ENCODE results near the gene ZNF674.
"Not testable (repeated sequence)": the region's sequence is repeated elsewhere in the genome, so short reads cannot be mapped to it uniquely, and the experiment has no call there.

ZNF674 gene

DNA sequence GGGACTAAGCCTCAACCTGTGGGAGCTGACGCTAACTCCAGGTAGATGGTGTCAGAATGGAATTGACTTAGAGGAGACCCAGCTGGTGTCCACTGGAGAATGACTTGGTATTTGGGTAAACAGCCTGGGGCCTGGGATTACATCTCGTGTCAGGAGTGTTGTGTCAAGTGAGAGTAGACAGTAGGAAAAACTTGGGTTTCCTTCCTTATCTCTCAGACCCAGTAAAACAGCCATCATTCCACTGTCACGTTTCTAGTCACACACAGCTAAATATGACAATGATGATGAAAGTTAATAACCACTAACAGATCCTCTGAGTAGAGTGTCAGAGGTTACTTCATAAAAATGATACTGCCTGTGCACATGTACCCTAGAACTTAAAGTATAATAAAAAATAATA, 13.8 kb downstream of the ZNF674 start:
- H2AFZ ChIP-seq (ENCODE audit: low read length, unreplicated experiment), result no peak overlapping the region
- no peak overlapping the region for H3K4me3 ChIP-seq (ENCODE audit: low read depth, low read length)
- H3K27ac ChIP-seq (ENCODE audit: low read depth, low read length), result no peak overlapping the region
- no peaks in the 10 kb centered on the region for H3K4me1 ChIP-seq (ENCODE audit: control insufficient read depth, insufficient read depth, low read length, unreplicated experiment)
- no peaks in the 10 kb centered on the region for H3K79me2 ChIP-seq (ENCODE audit: control insufficient read depth, insufficient read depth, low read length, unreplicated experiment)
- no peaks in the 10 kb centered on the region for H3K36me3 ChIP-seq (ENCODE audit: insufficient read depth, low read length)
- H3K27me3 ChIP-seq (ENCODE audit: insufficient read depth, low read length), result no peaks in the 10 kb centered on the region

DNA sequence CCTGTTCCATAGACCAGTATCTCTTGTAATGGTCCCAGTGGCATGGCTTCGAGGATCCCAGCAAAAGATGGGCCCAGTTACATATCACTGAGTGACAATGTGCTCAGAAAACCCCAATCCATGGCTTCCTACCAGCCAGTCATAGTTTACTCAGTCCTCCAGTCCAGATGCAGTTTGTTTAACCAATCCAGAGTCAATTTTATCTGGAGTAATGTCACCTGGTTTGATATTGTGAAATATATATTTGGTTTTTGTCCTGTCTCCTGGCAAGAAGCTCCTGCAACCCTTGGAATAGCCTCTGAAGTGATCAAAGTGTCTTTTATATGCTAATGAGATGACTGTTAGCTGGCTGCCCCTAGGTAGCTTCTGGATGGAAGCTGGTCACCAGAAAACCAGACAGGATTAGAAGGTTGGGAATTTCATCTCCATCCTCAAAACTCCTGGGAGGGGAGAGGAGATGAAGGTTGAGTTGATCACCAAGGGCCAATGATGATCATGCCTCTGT, 14.8 kb downstream of the ZNF674 start:
- not testable (repeated sequence) for H2AFZ ChIP-seq (ENCODE audit: low read length, unreplicated experiment); H3K27me3 ChIP-seq (ENCODE audit: insufficient read depth, low read length); H3K79me2 ChIP-seq (ENCODE audit: control insufficient read depth, insufficient read depth, low read length, unreplicated experiment); H3K4me1 ChIP-seq (ENCODE audit: control insufficient read depth, insufficient read depth, low read length, unreplicated experiment); H3K4me3 ChIP-seq (ENCODE audit: low read depth, low read length); H3K36me3 ChIP-seq (ENCODE audit: insufficient read depth, low read length); H3K27ac ChIP-seq (ENCODE audit: low read depth, low read length)

DNA sequence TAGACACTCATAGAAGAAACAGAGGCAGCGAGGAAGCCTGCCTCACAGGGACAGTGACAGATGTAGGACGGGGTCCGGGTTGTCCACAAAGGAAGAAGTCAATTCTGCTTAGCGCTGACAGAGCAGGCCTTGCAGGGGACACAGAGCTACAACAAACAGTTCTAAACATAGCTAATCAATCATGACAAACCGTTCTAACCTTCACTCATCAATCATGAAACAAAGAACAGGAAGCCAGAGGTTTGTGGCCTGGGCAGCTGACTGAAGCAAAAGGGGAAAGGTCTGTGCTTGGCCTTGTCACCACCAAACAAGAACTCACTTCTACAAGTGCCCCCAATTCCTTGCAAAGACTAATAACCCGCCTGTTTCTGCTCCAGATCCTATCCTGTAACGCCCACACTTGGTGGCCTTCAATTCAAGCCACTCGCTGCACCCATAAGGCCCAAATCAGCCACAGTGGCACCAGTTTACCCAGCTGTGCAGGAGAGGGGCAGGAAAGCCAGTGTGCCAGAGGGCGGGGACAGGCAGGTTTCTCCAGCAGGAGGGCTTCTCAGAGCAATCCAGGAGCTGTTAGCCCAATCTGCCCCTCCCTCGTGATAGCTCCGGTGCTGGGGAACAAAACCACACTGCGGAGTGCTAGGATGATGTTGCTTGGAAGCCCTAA, 15.3 kb downstream of the ZNF674 start:
- not testable (repeated sequence) for H3K4me3 ChIP-seq (ENCODE audit: low read depth, low read length); H2AFZ ChIP-seq (ENCODE audit: low read length, unreplicated experiment); H3K27ac ChIP-seq (ENCODE audit: low read depth, low read length); H3K4me1 ChIP-seq (ENCODE audit: control insufficient read depth, insufficient read depth, low read length, unreplicated experiment); H3K36me3 ChIP-seq (ENCODE audit: insufficient read depth, low read length); H3K27me3 ChIP-seq (ENCODE audit: insufficient read depth, low read length); H3K79me2 ChIP-seq (ENCODE audit: control insufficient read depth, insufficient read depth, low read length, unreplicated experiment)

DNA sequence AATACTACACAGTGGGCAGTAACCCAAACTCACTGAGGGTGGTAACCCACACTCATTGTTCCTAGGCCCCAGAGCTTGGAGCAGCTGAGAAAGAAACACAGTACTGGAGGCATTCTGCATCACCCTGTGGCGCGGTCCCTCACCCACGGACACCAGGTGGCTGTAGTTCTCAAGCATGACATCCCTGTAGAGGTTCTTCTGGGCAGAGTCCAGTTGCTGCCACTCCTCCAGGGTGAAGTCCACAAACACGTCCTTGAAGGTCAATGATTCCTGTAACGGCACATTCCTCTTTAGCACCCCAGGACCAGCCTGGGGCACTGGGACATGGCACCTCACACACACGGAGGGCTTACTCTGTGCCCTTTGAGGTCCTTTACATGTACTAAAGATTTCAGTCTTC, 16.6 kb downstream of the ZNF674 start:
- not testable (repeated sequence) for H3K27ac ChIP-seq (ENCODE audit: low read depth, low read length); H3K4me1 ChIP-seq (ENCODE audit: control insufficient read depth, insufficient read depth, low read length, unreplicated experiment); H3K27me3 ChIP-seq (ENCODE audit: insufficient read depth, low read length); H2AFZ ChIP-seq (ENCODE audit: low read length, unreplicated experiment); H3K79me2 ChIP-seq (ENCODE audit: control insufficient read depth, insufficient read depth, low read length, unreplicated experiment); H3K36me3 ChIP-seq (ENCODE audit: insufficient read depth, low read length); H3K4me3 ChIP-seq (ENCODE audit: low read depth, low read length)

DNA sequence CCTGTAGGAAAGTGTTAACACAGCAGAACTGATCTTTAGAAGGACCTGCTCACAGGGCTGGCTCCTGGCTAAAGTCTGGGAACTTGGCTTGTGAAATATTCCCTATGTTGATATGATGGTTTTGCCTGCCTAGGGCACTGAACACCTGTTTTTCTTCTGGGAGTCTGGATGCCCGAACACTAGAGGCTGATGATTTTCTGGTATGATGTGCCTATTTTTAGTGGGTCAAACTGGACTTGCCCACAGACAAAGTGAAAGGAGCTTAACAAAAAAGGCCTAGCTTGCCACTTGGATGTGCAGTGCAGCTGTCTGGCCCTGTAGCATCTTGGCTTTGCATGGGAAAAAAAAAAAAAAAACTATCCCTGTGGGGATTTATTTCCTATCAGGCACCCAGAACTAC, 39.1 kb downstream of the ZNF674 start:
- peaks cover 5% of the 10 kb centered on the region; the same call in 1 of the 2 replicates for H3K36me3 ChIP-seq (ENCODE audit: insufficient read depth, low read length)
- H3K4me1 ChIP-seq (ENCODE audit: control insufficient read depth, insufficient read depth, low read length, unreplicated experiment), result no peaks in the 10 kb centered on the region
- H3K4me3 ChIP-seq (ENCODE audit: low read depth, low read length), result no peak overlapping the region
- no peak overlapping the region for H2AFZ ChIP-seq (ENCODE audit: low read length, unreplicated experiment)
- no peak overlapping the region for H3K27ac ChIP-seq (ENCODE audit: low read depth, low read length)
- no peaks in the 10 kb centered on the region for H3K27me3 ChIP-seq (ENCODE audit: insufficient read depth, low read length)
- H3K79me2 ChIP-seq (ENCODE audit: control insufficient read depth, insufficient read depth, low read length, unreplicated experiment), result no peaks in the 10 kb centered on the region

DNA sequence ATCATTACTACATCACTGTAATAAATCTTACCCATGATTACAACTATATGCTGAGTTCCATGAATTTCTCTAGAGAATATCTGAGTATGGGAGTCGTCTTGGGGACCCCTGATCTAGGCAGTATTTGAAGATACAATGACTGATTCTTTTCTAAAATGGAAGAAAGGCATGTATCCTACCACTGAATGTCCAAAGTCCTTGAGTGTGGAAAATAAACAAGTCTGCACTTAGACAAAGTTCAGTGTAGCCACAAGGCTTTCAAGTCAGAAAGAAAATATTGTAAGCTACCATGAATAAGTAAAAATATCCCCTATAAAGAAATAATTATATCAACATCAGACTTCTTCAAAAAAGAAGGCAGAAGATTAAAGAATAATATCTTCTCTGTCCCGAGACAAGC, 42.4 kb downstream of the ZNF674 start:
- no peaks in the 10 kb centered on the region for H3K27me3 ChIP-seq (ENCODE audit: insufficient read depth, low read length)
- no peaks in the 10 kb centered on the region for H3K4me1 ChIP-seq (ENCODE audit: control insufficient read depth, insufficient read depth, low read length, unreplicated experiment)
- no peaks in the 10 kb centered on the region for H3K79me2 ChIP-seq (ENCODE audit: control insufficient read depth, insufficient read depth, low read length, unreplicated experiment)
- H3K36me3 ChIP-seq (ENCODE audit: insufficient read depth, low read length), result peaks cover 9% of the 10 kb centered on the region; the same call in 1 of the 2 replicates
- no peak overlapping the region for H2AFZ ChIP-seq (ENCODE audit: low read length, unreplicated experiment)
- H3K4me3 ChIP-seq (ENCODE audit: low read depth, low read length), result no peak overlapping the region
- H3K27ac ChIP-seq (ENCODE audit: low read depth, low read length), result no peak overlapping the region

DNA sequence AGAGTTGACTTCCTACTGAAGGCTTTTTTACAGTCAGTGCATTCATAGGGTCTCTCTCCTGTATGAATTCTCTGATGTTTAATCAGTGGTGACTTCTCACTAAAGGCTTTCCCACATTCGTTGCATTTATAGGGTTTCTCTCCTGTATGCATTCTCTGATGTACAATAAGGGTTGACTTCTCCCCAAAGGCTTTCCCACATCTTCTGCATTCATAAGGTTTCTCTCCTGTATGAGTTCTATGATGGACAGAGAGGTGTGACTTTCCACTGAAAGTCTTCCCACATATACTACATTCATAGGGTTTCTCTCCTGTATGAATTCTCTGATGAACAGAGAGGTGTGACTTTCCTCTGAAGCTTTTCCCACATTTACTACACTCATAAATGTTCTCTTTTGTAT, 45.2 kb downstream of the ZNF674 start:
- Histone ChIP-seq H3K4me3 (ENCODE audit: low read depth, low read length) (no peak overlapping the region), H3K27me3 (ENCODE audit: insufficient read depth, low read length) (no peaks in the 10 kb centered on the region), H2AFZ (ENCODE audit: low read length, unreplicated experiment) (no peak overlapping the region), H3K27ac (ENCODE audit: low read depth, low read length) (no peak overlapping the region), H3K79me2 (ENCODE audit: control insufficient read depth, insufficient read depth, low read length, unreplicated experiment) (no peaks in the 10 kb centered on the region), H3K4me1 (ENCODE audit: control insufficient read depth, insufficient read depth, low read length, unreplicated experiment) (no peaks in the 10 kb centered on the region), H3K36me3 (ENCODE audit: insufficient read depth, low read length) (peaks cover 13% of the 10 kb centered on the region)

DNA sequence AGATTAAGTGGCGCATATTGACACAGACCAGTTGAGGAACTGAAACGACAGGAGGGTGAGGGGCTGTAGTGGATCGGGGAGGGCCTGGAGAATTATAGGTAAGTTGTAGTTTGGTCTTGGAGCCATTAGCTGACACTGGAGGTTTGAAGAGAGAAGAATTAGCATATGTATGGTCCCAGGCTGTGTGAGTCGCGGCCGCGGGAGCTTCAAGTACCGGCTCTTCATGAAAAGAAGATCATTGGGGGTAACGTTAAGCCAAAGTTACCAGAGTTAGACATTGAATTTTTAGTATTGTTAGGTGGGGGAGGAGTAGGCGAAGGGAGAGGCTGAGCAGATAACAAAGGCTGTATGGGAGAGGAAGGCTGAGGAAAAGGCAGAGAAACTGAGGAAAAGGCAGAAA, 56.5 kb downstream of the ZNF674 start:
- Histone ChIP-seq H3K27ac (ENCODE audit: low read depth, low read length) (no peak overlapping the region), H3K79me2 (ENCODE audit: control insufficient read depth, insufficient read depth, low read length, unreplicated experiment) (no peaks in the 10 kb centered on the region), H3K27me3 (ENCODE audit: insufficient read depth, low read length) (no peaks in the 10 kb centered on the region), H3K36me3 (ENCODE audit: insufficient read depth, low read length) (no peaks in the 10 kb centered on the region), H2AFZ (ENCODE audit: low read length, unreplicated experiment) (no peak overlapping the region), H3K4me1 (ENCODE audit: control insufficient read depth, insufficient read depth, low read length, unreplicated experiment) (no peaks in the 10 kb centered on the region), H3K4me3 (ENCODE audit: low read depth, low read length) (no peak overlapping the region)

DNA sequence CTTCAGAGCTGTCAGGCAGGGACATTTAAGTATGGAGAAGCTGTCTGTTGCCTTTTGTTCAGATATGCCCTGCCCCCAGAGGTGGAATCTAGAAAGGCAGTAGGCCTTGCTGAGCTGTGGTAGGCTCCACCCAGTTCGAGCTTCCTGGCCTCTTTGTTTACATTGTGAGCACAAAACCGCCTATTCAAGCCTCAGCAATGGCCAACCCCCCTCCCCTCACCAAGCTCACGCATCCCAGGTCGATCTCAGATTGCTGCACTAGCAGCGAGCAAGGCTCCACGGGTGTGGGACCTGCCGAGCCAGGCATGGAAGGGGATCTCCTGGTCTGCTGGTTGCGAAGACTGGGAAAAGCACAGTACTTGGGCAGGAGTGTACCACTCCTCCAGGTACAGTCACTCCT, 59.3 kb downstream of the ZNF674 start:
- Histone ChIP-seq H2AFZ (ENCODE audit: low read length, unreplicated experiment) (no peak overlapping the region), H3K4me1 (ENCODE audit: control insufficient read depth, insufficient read depth, low read length, unreplicated experiment) (no peaks in the 10 kb centered on the region), H3K4me3 (ENCODE audit: low read depth, low read length) (no peak overlapping the region), H3K27ac (ENCODE audit: low read depth, low read length) (no peak overlapping the region), H3K27me3 (ENCODE audit: insufficient read depth, low read length) (no peaks in the 10 kb centered on the region), H3K36me3 (ENCODE audit: insufficient read depth, low read length) (no peaks in the 10 kb centered on the region), H3K79me2 (ENCODE audit: control insufficient read depth, insufficient read depth, low read length, unreplicated experiment) (no peaks in the 10 kb centered on the region)

DNA sequence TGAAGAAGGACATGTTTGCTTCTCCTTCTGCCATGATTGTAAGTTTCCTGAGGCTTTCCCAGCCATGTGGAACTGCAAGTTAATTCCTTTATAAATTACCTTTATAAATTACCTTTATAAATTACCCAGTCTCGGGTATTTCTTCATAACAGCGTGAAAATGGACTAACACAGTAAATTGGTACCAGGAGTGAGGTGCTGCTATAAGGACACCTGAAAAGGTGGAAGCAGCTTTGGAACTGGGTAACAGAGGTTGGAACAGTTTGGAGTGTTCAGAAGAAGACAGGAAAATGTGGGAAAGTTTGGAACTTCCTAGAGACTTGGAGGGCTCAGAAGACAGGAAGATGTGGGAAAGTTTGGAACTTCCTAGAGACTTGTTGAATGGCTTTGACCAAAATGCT, 66.6 kb downstream of the ZNF674 start:
- H3K27ac ChIP-seq (ENCODE audit: low read depth, low read length), result not testable (repeated sequence)

DNA sequence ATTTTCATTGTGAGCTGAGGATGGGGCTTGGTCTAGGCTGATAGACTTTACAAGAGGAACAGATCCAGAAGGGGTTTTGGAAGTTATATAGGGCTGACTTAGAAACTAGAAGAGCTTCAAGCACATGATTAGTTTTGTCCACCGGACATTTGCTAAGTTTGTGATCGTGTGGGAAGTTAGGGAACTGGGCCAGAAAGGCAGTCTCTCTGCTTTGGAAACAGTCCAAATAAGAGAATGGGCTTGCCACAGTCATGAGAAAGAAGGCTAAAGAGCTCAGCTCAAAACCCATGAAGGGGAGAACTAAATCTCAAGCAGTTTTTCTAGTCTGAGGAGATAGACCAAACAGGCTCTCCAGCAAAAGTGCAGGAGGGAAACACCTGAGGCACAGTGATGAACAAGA, 67.8 kb downstream of the ZNF674 start:
- H3K27me3 ChIP-seq (ENCODE audit: insufficient read depth, low read length), result no peaks in the 10 kb centered on the region
- H2AFZ ChIP-seq (ENCODE audit: low read length, unreplicated experiment), result no peak overlapping the region
- H3K27ac ChIP-seq (ENCODE audit: low read depth, low read length), result no peak overlapping the region
- H3K4me1 ChIP-seq (ENCODE audit: control insufficient read depth, insufficient read depth, low read length, unreplicated experiment), result no peaks in the 10 kb centered on the region
- no peak overlapping the region for H3K4me3 ChIP-seq (ENCODE audit: low read depth, low read length)
- peaks cover 14% of the 10 kb centered on the region for H3K36me3 ChIP-seq (ENCODE audit: insufficient read depth, low read length)
- no peaks in the 10 kb centered on the region for H3K79me2 ChIP-seq (ENCODE audit: control insufficient read depth, insufficient read depth, low read length, unreplicated experiment)

More for the DNA sequence above, 66.6 kb downstream of the ZNF674 start:
- H3K79me2 ChIP-seq (ENCODE audit: control insufficient read depth, insufficient read depth, low read length, unreplicated experiment); H2AFZ ChIP-seq (ENCODE audit: low read length, unreplicated experiment); H3K36me3 ChIP-seq (ENCODE audit: insufficient read depth, low read length); H3K27me3 ChIP-seq (ENCODE audit: insufficient read depth, low read length); H3K4me3 ChIP-seq (ENCODE audit: low read depth, low read length); H3K4me1 ChIP-seq (ENCODE audit: control insufficient read depth, insufficient read depth, low read length, unreplicated experiment): not testable (repeated sequence)

All from ACC112 (cell line).